ENCODE measurements around the gene ABLIM1. TPM values are rescaled to one million over a fixed set of nuclear protein-coding genes. Genes with fewer than 3 reads are reported as not detected.

ABLIM1 gene
- total RNA-seq, 6 donors from 2014 or later, result 92.2 to 153 (median 131) TPM

DNA sequence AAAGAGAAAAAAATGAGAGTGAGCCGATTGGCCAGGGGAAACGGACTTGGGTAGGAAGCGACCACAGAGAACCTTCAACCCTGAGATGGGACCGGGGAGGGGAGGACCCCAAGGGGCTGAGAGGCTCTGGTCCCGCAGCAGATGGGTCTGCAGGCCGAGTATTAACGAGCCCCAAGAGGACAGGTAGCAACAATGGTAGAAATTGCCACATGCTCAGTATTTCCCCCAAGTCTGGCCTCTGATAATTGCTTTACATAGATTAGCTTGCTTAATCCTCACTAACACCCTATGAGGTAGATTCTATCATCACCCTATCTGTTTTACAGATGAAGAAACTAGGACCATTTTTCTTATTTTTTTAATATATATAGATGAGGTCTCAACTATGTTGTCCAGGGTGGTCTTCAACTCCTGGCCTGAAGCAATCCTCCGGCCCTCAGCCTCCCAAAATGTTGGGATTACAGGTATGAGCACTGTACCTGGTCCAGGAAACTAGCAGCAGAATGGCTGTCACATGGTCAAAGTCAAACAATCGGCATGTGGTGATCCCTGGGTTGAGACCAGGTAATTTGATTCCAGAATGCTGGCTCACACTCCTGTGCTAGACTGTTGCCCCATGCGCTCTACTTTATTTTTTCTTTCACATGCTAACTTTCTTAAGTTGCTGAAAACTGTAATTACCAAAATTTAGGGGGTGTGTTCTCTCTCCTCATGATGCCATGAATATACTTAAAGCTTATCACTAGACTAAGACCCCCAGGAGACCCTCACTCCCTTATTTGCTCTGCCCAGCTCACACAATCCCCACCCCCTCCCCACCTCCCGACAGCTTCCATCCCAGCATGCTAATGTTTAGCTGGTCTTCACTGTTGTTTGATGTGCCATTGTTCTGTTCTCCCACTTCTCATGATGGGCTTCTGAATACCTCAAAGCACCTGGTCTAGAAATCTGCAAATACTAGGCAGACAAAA lies 185.9 kb downstream of the ABLIM1 start:
- H3K36me3 ChIP-seq, result peaks cover 0 to 20% (median 1%) of the 10 kb centered on the region in 4 donors
- WGBS, 2 donors, result 72 to 83% methylated on average over 11 of the region's 11 CpGs
- DNase-seq (no peak), ATAC-seq (ENCODE audit: low FRiP score in 2 of 2) (no peak)
- no peak for TF ChIP-seq POLR2AphosphoS5 (IDR thresholded peaks at IDR 0.05)
- no peak for TF ChIP-seq POLR2A (IDR thresholded peaks at IDR 0.05)
- TF ChIP-seq CTCF (IDR thresholded peaks at IDR 0.05), result no peak
- TF ChIP-seq EP300 (IDR thresholded peaks at IDR 0.05), result no peak
- H3K4me3 ChIP-seq, result no peak overlapping the region
- no peaks in the 10 kb centered on the region for H3K9me3 ChIP-seq
- peak overlapping the region in 2 of 4 donors; percentile 1 to 48 for H3K27ac ChIP-seq
- peaks cover 0 to 4% (median 4%) of the 10 kb centered on the region in 4 donors for H3K4me1 ChIP-seq
- H3K27me3 ChIP-seq, result no peaks in the 10 kb centered on the region

DNA sequence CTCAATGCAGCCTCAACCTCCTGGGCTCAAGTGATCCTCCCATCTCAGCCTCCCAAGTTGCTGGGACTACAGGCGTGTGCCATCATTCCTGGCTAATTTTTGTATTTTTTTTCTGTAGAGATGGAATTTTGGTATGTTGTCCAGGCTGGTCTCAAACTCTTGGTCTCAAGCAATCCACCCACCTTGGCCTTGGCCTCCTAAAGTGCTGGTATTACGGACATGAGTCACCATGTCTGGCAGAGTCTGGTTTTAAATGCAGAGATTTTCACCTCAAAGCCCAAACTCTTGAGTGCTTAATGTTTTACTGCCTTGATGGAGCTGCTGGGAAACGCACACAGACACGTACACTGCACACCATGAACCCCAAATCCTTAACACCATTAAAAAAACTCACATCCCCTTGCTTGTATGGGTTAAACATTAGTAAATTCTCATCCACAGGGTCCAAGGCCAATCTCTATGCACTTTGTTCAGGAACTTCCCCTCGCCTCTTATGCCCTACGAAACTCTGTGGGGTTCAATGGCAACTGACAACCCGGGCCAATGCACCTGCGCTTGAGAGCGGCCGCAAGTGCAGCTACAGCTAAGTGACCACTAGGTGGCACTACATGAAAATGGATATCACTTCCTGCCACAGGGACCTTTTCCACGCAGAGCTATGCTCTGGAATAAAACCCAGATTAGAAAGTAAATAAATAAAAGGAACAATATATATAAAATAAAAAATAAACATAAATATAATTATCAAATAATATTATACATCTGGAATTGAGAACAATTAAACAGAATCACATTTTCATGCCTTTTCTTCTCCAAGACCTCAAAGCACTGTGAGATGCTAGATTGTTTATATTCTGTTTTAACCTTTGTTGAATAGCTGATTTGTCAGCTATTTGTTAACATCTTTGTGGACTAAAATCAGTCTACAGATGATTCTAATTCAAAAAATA lies 186.8 kb downstream of the ABLIM1 start:
- 35 to 36% methylated on average over 11 of the region's 11 CpGs for WGBS, 2 donors
- Histone ChIP-seq H3K4me1 (peaks cover 0 to 4% (median 4%) of the 10 kb centered on the region in 4 donors), H3K9me3 (no peaks in the 10 kb centered on the region), H3K27ac (peak overlapping the region in 1 of 4 donors; percentile 48), H3K36me3 (peaks cover 0 to 22% (median 1%) of the 10 kb centered on the region in 4 donors), H3K4me3 (no peak overlapping the region), H3K27me3 (no peaks in the 10 kb centered on the region)
- ATAC-seq (ENCODE audit: low FRiP score in 2 of 2) (peak; percentile 79 to 90), DNase-seq (peak in 1 of 2 donors; percentile 69)
- TF ChIP-seq POLR2A (IDR thresholded peaks at IDR 0.05), result no peak
- TF ChIP-seq CTCF (IDR thresholded peaks at IDR 0.05), result peak; percentile 63 to 91 (median 82)

DNA sequence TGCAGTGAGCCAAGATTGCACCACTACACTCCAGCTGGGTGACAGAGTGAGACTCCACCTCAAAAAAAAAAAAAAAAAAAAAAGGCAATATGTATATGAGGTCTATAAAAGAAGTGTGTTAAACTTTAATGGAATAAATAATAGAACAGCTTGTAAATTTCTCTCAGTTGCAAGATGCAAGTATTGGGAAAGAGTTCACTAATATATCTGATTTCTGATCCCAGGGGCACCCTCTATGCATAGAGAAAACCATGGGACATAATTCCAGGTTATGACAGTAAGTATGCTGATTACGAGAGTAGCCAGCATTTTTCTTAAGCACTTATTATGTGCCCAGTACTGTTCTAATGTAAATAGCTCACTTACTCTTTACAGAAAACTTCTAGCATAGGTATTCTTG lies 187.7 kb downstream of the ABLIM1 start:
- 90 to 100% methylated on average over 1 of the region's 1 CpG for WGBS, 2 donors
- TF ChIP-seq EP300 (IDR thresholded peaks at IDR 0.05), result no peak
- TF ChIP-seq POLR2A (IDR thresholded peaks at IDR 0.05), result no peak
- TF ChIP-seq CTCF (IDR thresholded peaks at IDR 0.05), result no peak
- TF ChIP-seq POLR2AphosphoS5 (IDR thresholded peaks at IDR 0.05), result no peak
- no peak for DNase-seq
- no peak overlapping the region for H3K27ac ChIP-seq
- H3K27me3 ChIP-seq, result no peaks in the 10 kb centered on the region
- no peak overlapping the region for H3K4me3 ChIP-seq
- H3K4me1 ChIP-seq, result peaks cover 0 to 4% (median 4%) of the 10 kb centered on the region in 4 donors
- ATAC-seq (ENCODE audit: low FRiP score in 2 of 2), result no peak
- H3K36me3 ChIP-seq, result peaks cover 0 to 29% (median 1%) of the 10 kb centered on the region in 4 donors
- H3K9me3 ChIP-seq, result no peaks in the 10 kb centered on the region

DNA sequence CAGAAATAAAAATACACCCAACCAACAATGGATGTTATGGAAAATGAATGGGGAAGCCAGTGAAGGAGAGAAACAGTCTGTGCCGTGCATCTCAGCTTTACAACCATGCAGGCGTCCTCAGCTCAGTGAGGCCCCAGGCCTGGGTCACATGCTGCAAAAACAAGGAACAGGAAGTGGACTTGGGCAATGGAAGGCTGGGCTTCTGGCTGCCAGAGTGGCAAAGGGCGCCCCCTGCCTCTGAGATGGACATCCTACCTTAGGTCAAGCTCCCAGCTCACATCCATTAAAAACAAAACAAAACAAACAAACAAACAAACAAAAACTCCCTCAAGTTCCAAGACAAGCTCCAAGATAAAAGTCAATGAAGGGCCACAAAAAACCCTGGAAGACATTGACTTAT lies 199.1 kb downstream of the ABLIM1 start:
- peak in 1 of 2 donors; percentile 51 for DNase-seq
- Histone ChIP-seq H3K4me3 (no peak overlapping the region), H3K27me3 (no peaks in the 10 kb centered on the region), H3K9me3 (no peaks in the 10 kb centered on the region), H3K36me3 (peaks cover 0 to 40% (median 9%) of the 10 kb centered on the region in 4 donors), H3K27ac (no peak overlapping the region), H3K4me1 (no peaks in the 10 kb centered on the region)
- 79 to 82% methylated on average over 3 of the region's 3 CpGs for WGBS, 2 donors
- peak in 1 of 2 donors; percentile 70 for ATAC-seq (ENCODE audit: low FRiP score in 2 of 2)
- no peak for TF ChIP-seq EP300 (IDR thresholded peaks at IDR 0.05)
- TF ChIP-seq CTCF (IDR thresholded peaks at IDR 0.05), result peak in 4 of 6 experiments; percentile 16 to 46 (median 39)
